Astrocyte of the cerebellum (primary cell): ENCODE measurements around the gene ESYT3.

Experiments
- DNase-seq: peaks from one replicate; pipeline ENCODE4 v3.0.0-alpha.2; 2011; ENCODE audit warnings: low read depth
- H3K4me3 ChIP-seq: 2 replicates; pipeline ENCODE4 v1.5.1; 2011; ENCODE audit warnings: mild to moderate bottlenecking, low read depth, low read length, moderate library complexity
- CTCF ChIP-seq: IDR thresholded peaks from 2 replicates; pipeline ENCODE4 v1.5.1; 2012; ENCODE audit warnings: low read length, low read depth, moderate library complexity, mild to moderate bottlenecking; ENCODE audit errors: missing control alignments
- in situ Hi-C: cut with HindIII; loops from 2 replicates; pipeline ENCODE4 v1.10.0; 2017; ENCODE audit warnings: low sequenced_read_pairs

Gene ESYT3

GRCh38 chr3:138434875-138435772 lies 708 bp downstream of the ESYT3 start:
- DNase-seq = no peak
- in situ Hi-C loops = no loop called here
- TF ChIP-seq CTCF = no peak
- H3K4me3 ChIP-seq = peak overlapping the region; percentile 41

GRCh38 chr3:138435840-138436239 lies 1.4 kb downstream of the ESYT3 start:
- in situ Hi-C loops = no loop called here
- no peak overlapping the region for H3K4me3 ChIP-seq
- no peak for TF ChIP-seq CTCF
- DNase-seq = no peak

GRCh38 chr3:138437281-138437680 lies 2.9 kb downstream of the ESYT3 start:
- no peak for TF ChIP-seq CTCF
- in situ Hi-C loops = no loop called here
- no peak for DNase-seq
- no peak overlapping the region for H3K4me3 ChIP-seq

GRCh38 chr3:138438896-138439295 lies 4.5 kb downstream of the ESYT3 start:
- DNase-seq = no peak

GRCh38 chr3:138439646-138440045 lies 5.2 kb downstream of the ESYT3 start:
- H3K4me3 ChIP-seq = no peak overlapping the region
- in situ Hi-C loops = no loop called here
- no peak for TF ChIP-seq CTCF
- no peak for DNase-seq

More at GRCh38 chr3:138438896-138439295, 4.5 kb downstream of the ESYT3 start:
- no peak overlapping the region for H3K4me3 ChIP-seq
- in situ Hi-C loops = no loop called here
- no peak for TF ChIP-seq CTCF

GRCh38 chr3:138440121-138440521 lies 5.7 kb downstream of the ESYT3 start:
- no peak for DNase-seq
- H3K4me3 ChIP-seq = no peak overlapping the region
- no peak for TF ChIP-seq CTCF
- in situ Hi-C loops = no loop called here
